ENCODE measurements around the gene TTC33. TPM values are rescaled to one million over a fixed set of nuclear protein-coding genes. Genes with fewer than 3 reads are reported as not detected.

Gene TTC33
- total RNA-seq, 1 donor from 2014 or later, result 9.7 TPM

DNA sequence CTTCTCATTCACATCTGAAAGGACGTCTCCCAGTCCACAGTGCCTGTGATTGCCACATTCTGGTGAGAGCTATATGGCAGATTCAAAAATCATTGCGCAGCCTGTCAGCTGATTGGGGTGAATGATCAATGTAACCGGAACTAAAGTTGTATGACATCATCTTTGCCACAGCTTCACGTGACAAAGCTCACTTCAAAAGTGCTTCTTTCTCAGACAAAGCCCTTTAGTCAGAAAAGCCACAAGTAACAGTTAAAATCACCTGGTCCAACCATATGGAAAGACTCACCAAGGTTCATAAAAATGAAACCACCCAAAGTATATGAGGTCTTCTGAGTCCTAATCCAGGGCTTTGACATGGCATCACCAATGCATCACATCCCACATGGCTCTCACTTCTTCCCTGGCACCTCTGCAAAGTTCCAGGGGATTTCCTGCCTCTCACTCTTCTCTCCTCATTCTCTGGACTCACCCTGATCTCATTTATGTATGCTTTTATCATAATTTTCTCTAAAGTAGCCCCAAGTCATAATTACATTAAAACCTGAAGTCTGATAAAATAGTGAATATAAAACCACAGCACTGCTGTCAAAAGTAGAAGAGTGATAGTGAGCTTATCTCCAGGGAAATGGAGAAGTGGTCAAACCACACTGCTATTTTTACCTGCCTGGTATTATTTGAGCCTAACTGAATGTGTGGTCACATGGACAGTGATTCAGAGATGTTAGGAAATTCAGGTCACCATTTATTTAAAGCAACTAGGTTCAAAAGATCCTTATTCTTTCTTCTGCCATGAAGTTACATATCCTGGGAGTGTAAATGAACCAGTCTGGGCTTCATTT is 269.1 kb downstream of the TTC33 start:
- H3K36me3 ChIP-seq (ENCODE audit: control insufficient read depth, insufficient read depth, low read length), result no peaks in the 10 kb centered on the region
- FAIRE-seq, result no peak
- peak; percentile 81 for DNase-seq (ENCODE audit: low read depth)
- TF ChIP-seq, protein P1, sequence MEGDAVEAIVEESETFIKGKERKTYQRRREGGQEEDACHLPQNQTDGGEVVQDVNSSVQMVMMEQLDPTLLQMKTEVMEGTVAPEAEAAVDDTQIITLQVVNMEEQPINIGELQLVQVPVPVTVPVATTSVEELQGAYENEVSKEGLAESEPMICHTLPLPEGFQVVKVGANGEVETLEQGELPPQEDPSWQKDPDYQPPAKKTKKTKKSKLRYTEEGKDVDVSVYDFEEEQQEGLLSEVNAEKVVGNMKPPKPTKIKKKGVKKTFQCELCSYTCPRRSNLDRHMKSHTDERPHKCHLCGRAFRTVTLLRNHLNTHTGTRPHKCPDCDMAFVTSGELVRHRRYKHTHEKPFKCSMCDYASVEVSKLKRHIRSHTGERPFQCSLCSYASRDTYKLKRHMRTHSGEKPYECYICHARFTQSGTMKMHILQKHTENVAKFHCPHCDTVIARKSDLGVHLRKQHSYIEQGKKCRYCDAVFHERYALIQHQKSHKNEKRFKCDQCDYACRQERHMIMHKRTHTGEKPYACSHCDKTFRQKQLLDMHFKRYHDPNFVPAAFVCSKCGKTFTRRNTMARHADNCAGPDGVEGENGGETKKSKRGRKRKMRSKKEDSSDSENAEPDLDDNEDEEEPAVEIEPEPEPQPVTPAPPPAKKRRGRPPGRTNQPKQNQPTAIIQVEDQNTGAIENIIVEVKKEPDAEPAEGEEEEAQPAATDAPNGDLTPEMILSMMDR (IDR thresholded peaks at IDR 0.05; ENCODE audit: insufficient read depth, low read length, severe bottlenecking), result no peak
- H3K27me3 ChIP-seq (ENCODE audit: control insufficient read depth, insufficient read depth, low read length), result no peaks in the 10 kb centered on the region
- H3K4me3 ChIP-seq (ENCODE audit: low read depth, low read length), result no peak overlapping the region

DNA sequence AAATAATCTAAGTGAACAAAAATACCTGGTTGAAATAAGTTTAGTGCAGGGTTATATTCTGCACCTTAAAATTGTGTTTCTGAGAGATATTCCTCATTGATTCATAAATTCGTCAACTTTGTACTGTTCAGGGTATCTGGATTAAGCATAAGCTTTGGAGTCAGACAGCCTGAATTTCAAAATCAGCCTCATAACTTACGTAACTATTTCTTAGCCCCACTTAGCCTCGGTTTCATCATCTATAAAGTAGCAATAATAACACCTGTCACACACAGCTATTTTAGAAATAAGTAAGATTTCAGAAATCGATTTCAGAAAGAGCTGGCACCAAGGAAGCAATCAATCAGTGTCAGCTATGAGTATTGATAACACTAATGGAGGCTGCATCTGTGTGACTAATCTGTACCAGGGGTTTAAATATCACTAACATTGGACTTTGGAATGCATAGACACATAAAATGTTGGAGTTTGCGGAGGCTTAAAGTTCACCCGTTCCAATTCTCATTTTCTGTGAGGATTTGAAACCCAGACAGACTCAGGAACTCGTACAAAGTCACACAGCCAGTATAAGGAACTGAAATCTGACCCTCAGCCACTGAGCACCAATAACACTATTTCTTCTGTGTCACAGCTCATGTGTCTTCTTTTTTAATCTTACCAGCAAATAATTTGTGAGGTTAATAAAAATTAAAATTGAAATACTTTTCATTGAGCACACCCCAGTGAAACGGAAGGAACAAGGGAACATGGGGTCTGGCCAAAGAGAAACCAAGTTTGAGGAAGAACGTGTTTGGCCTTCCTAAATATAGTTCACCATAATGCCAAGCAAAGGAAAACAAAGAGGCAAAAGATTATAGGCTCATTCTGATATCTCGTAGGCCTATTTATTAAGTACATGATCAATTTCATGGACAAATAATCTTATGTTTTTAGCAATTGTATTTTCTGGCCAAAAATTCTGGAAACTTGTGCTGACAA is 270.5 kb downstream of the TTC33 start:
- FAIRE-seq, result no peak

DNA sequence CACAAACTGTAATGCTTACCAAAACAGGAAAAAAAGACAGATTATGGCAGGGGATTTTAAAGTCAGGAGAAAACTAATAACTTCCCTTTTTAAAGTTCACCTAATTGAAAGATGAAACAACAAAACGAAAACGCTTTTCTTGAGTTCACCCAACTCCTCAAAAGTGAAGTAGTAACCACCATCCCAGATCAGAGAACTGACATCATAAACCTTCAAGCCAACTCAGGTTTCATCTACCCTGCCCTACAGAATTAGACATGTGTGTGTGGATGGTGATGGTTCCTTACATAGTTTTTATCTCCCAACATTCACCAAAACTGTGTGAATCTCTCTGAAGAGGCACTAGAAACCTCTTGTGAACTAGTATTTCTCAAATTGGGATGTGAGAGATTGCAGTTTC is 271.3 kb downstream of the TTC33 start:
- TF ChIP-seq, protein P1 (IDR thresholded peaks at IDR 0.05; ENCODE audit: insufficient read depth, low read length, severe bottlenecking), result no peak
- Histone ChIP-seq H3K36me3 (ENCODE audit: control insufficient read depth, insufficient read depth, low read length) (no peaks in the 10 kb centered on the region), H3K27me3 (ENCODE audit: control insufficient read depth, insufficient read depth, low read length) (no peaks in the 10 kb centered on the region), H3K4me3 (ENCODE audit: low read depth, low read length) (no peak overlapping the region)
- no peak for FAIRE-seq
- no peak for DNase-seq (ENCODE audit: low read depth)

More for the DNA sequence above, 270.5 kb downstream of the TTC33 start:
- Histone ChIP-seq H3K27me3 (ENCODE audit: control insufficient read depth, insufficient read depth, low read length) (no peaks in the 10 kb centered on the region), H3K36me3 (ENCODE audit: control insufficient read depth, insufficient read depth, low read length) (no peaks in the 10 kb centered on the region), H3K4me3 (ENCODE audit: low read depth, low read length) (no peak overlapping the region)
- TF ChIP-seq, protein P1 (IDR thresholded peaks at IDR 0.05; ENCODE audit: insufficient read depth, low read length, severe bottlenecking), result no peak
- DNase-seq (ENCODE audit: low read depth), result no peak

DNA sequence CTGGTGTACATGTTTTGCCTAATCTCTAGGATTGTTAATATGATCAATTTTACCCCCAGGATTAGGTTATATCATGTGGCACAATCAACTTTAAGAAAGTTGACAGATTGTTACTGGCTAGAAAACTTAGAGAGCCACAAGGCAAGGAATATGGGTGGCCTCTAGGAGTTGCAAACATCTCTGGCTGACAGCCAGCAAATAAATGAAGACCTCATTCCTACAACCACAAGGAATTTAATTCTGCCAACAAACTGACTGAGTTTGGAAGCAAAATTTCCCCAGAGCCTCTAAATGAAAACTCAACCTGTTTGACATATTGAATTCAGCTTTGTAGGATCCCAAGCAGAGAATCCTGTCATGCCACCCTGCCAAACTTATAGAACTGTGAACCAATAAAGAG is 272.4 kb downstream of the TTC33 start:
- DNase-seq (ENCODE audit: low read depth) (no peak), FAIRE-seq (no peak)
- Histone ChIP-seq H3K4me3 (ENCODE audit: low read depth, low read length) (no peak overlapping the region), H3K36me3 (ENCODE audit: control insufficient read depth, insufficient read depth, low read length) (no peaks in the 10 kb centered on the region), H3K27me3 (ENCODE audit: control insufficient read depth, insufficient read depth, low read length) (no peaks in the 10 kb centered on the region)
- TF ChIP-seq, protein P1 (IDR thresholded peaks at IDR 0.05; ENCODE audit: insufficient read depth, low read length, severe bottlenecking), result no peak

DNA sequence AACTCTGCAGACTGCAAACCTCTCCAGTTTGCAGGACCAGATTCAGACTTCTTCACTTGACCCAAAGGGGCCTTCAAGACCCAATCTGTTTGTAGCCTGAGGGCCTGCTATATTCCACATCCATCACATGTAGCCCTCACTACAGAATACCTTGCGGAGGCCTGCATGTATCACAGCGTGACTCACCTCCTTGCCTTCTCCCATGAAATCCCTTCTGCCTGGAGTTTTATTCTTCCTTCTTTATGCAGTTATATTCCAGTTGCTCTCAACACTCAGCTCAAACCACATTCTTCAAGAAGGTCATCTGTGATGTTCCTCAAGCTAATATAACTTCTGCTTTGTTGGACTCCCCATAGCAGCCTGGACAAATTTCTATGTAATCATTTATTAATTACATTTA is 274.5 kb downstream of the TTC33 start:
- H3K27me3 ChIP-seq (ENCODE audit: control insufficient read depth, insufficient read depth, low read length), result no peaks in the 10 kb centered on the region
- H3K36me3 ChIP-seq (ENCODE audit: control insufficient read depth, insufficient read depth, low read length), result no peaks in the 10 kb centered on the region
- DNase-seq (ENCODE audit: low read depth), result peak; percentile 68
- peak; percentile 94 for FAIRE-seq
- TF ChIP-seq, protein P1 (IDR thresholded peaks at IDR 0.05; ENCODE audit: insufficient read depth, low read length, severe bottlenecking), result no peak
- H3K4me3 ChIP-seq (ENCODE audit: low read depth, low read length), result no peak overlapping the region

All from bronchial epithelial cell (primary cell).